HFF-Myc (cell line): ENCODE data around the gene ZCCHC17.

Experiments used
- DNase-seq: peaks from one replicate; pipeline ENCODE4 v3.0.0-alpha.2; 2011; ENCODE audit warnings: low read depth; ENCODE audit errors: extremely low read depth
- H3K4me3 ChIP-seq: replicated peaks from 2 replicates; pipeline ENCODE4 v1.5.1; 2011; ENCODE audit warnings: low read depth, mild to moderate bottlenecking, control low read depth, low read length
- TF ChIP-seq, protein P1 (sequence below): IDR thresholded peaks from 2 replicates; pipeline ENCODE4 v1.5.1; 2012; ENCODE audit warnings: mild to moderate bottlenecking, low read depth, low read length, control low read depth; ENCODE audit errors: missing control alignments

The ZCCHC17 gene, protein sequence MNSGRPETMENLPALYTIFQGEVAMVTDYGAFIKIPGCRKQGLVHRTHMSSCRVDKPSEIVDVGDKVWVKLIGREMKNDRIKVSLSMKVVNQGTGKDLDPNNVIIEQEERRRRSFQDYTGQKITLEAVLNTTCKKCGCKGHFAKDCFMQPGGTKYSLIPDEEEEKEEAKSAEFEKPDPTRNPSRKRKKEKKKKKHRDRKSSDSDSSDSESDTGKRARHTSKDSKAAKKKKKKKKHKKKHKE

DNA sequence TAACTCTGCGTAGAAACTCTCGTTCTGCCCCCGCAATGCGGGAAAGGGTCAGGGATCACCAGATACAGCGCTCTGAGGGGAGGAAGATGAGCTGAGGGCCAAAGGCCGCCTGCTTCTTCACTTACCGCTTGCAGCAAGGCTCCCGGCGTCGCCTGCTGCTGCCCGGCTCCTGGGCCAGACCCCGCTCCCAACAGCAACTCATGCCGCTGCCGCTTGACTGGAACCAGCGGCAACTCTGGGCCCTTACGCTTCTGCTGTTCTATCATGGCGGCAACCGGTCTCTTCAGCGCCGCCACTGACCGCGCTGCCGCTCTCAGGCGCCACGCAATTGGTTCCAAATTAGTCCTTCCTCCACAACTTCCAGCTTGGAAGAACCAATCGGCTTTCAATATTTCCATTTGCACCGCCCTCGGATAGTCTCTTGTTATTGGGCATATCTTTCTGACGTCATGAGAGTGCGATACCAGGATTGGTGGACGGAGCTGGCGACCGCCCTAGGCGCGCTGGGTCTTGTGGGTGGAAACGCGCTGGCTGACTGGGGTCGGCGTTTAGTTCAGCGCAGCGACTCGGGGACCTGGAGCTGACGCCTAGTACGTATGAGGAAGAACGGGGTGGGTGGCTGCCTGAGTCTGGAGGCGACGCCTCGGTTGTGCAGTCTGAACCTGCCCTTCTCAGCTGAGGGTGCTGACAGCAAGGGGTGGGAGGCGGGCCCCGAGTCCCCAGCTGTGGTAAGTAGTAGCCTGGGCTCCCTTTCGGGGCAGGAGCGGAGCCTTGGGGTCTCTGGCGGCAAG, at the start of gene ZCCHC17, which contains the start of gene SNRNP40:
Gene ZCCHC17, plus strand, starts transcription at position 547 of the 791 bp plus-strand sequence. CDS start 13,067 bp downstream, outside the sequence.
Gene SNRNP40, minus strand, starts transcription at position 303 of the 791 bp plus-strand sequence. Its CDS starts 37 bp downstream, at position 266.
- peak within 1 kb of the TSS; percentile 99 for H3K4me3 ChIP-seq
- TF ChIP-seq, protein P1, sequence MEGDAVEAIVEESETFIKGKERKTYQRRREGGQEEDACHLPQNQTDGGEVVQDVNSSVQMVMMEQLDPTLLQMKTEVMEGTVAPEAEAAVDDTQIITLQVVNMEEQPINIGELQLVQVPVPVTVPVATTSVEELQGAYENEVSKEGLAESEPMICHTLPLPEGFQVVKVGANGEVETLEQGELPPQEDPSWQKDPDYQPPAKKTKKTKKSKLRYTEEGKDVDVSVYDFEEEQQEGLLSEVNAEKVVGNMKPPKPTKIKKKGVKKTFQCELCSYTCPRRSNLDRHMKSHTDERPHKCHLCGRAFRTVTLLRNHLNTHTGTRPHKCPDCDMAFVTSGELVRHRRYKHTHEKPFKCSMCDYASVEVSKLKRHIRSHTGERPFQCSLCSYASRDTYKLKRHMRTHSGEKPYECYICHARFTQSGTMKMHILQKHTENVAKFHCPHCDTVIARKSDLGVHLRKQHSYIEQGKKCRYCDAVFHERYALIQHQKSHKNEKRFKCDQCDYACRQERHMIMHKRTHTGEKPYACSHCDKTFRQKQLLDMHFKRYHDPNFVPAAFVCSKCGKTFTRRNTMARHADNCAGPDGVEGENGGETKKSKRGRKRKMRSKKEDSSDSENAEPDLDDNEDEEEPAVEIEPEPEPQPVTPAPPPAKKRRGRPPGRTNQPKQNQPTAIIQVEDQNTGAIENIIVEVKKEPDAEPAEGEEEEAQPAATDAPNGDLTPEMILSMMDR, result no peak
- DNase-seq, result peak; percentile 99

DNA sequence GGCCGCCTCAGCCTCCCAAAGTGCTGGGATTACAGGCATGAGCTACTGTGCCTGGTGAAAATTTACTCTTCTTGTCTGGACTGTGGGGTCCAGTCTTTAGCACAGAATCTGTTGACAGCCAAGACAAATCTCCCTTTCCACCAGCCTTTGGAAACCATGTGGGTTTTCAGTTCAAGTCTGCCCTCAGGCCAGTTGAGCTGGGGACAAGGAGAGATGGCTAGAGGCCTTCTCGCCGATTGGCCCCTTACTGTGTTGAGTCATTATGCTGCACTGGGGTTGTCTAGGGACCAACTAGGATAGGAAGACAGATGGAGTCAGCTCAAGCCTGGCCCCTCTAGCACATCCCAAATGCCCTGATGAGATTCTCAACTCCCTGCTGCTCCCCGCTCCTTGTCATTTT, 48.6 kb upstream of the ZCCHC17 start:
- H3K4me3 ChIP-seq, result no peak overlapping the region
- DNase-seq, result no peak
- TF ChIP-seq, protein P1, result no peak

DNA sequence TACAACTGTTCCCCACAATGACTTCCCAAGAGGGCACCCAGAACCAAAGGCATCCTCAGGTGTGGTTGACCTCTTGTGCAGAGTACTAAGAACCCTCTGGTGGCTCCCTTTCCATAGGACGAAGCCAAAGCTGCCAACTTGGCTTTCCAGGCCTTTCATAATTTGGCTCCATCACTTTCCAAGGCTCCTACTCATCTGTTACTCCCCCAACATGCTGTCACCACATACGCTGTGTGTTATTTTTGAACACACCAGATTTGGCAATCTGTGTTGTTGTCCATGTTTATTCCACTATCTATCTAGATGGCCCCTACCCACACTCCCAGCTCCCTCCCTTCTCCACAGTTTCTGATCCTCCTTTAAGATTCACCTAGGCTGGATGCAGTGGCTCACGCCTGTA, 47.0 kb upstream of the ZCCHC17 start:
- TF ChIP-seq, protein P1, result no peak
- no peak for DNase-seq
- H3K4me3 ChIP-seq, result no peak overlapping the region

DNA sequence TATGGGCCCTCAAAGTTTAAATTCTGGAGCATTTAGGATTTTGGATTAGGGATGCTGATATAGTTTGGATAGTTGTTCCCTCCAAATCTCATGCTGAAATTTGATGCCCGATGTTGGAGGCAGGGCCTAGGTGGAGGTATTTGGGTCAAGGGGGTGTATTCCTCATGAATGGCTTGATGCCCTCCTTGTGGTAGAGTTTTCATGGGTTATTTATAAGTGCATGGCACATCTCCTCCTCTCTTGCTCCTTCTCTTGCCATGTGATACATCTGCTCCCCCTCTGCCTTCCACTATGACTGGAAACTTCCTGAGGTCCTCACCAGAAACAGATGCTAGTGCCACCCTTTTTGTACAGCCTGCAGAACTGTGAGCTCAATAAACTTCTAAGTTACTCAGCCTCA, 39.6 kb upstream of the ZCCHC17 start:
- no peak for DNase-seq

DNA sequence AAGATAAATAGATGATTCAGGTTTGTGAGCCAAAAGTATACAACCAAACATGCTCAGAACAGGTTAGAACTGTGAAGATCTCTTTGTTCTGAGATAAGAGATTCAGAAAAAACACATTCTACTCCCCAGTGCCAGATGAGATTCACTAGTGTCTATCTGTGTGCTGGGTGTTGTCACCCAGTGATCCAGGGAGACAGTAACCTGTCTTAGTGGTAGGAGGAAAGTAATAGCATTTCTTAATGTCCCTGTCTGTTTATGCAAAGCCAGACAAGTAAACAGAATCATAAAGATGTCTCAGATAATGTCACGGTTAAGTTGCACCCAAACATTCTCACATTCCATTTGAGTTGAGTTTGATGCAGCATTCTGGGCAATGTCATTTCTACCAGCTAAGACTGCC, 38.3 kb upstream of the ZCCHC17 start:
- no peak overlapping the region for H3K4me3 ChIP-seq
- no peak for DNase-seq
- TF ChIP-seq, protein P1, result no peak

More for the DNA sequence above, 39.6 kb upstream of the ZCCHC17 start:
- H3K4me3 ChIP-seq, result no peak overlapping the region
- TF ChIP-seq, protein P1, result no peak

DNA sequence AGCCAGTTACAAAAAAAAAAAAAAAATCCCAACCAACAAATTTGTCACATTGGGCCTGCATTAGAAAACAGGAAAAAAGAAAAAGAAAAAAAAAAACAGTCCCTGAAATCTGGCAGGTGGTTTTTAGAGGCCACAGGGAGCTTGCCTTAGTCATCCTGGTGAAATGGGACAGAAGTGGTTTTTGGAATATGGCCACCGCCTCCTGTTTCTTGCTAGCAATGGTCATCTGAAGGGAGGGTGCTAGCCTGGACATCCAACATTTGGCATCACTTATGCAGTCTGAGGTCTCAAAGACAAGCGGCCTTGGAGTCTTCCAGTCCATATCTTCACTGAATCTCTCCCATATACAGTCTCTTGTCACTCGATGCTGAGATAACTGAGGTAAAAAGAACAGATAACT, 37.1 kb upstream of the ZCCHC17 start:
- TF ChIP-seq, protein P1, result no peak
- no peak overlapping the region for H3K4me3 ChIP-seq
- DNase-seq, result no peak
